HG02678 (cell line): ENCODE data around the gene RAI14.
"Not testable (repeated sequence)": the region's sequence is repeated elsewhere in the genome, so short reads cannot be mapped to it uniquely, and the experiment has no call there.

ENCODE experiments used
- ATAC-seq: cut with Tn5 transposase; IDR thresholded peaks from one replicate; pipeline ENCODE4 v1.9.1; 2021; ENCODE audit warnings: mild to moderate bottlenecking, moderate library complexity; ENCODE audit not compliant: unreplicated experiment

Gene RAI14

GRCh38 chr5:34724741-34725140 is 68.6 kb downstream of the RAI14 start:
- ATAC-seq: no peak

GRCh38 chr5:34727166-34727749 is 71.1 kb downstream of the RAI14 start:
- ATAC-seq: not testable (repeated sequence)

- no peak for ATAC-seq
Observed at GRCh38 chr5:34728236-34728635, 72.1 kb downstream of the RAI14 start.

GRCh38 chr5:34731435-34732232 is 75.5 kb downstream of the RAI14 start:
- ATAC-seq: no peak

GRCh38 chr5:34734326-34734725 is 78.2 kb downstream of the RAI14 start:
- ATAC-seq: no peak

GRCh38 chr5:34735491-34736426 is 79.6 kb downstream of the RAI14 start:
- no peak for ATAC-seq

GRCh38 chr5:34736445-34737115 is 80.5 kb downstream of the RAI14 start:
- ATAC-seq: no peak

- ATAC-seq: no peak
Observed at GRCh38 chr5:34737731-34738130, 81.6 kb downstream of the RAI14 start.

- ATAC-seq: no peak
Observed at GRCh38 chr5:34738381-34738780, 82.3 kb downstream of the RAI14 start.

GRCh38 chr5:34740389-34740806 is 84.3 kb downstream of the RAI14 start:
- no peak for ATAC-seq

- no peak for ATAC-seq
Observed at GRCh38 chr5:34742061-34742460, 85.9 kb downstream of the RAI14 start.

GRCh38 chr5:34743878-34744277 is 87.8 kb downstream of the RAI14 start:
- no peak for ATAC-seq

- ATAC-seq: no peak
Observed at GRCh38 chr5:34748431-34748830, 92.3 kb downstream of the RAI14 start.

GRCh38 chr5:34749431-34749873 is 93.3 kb downstream of the RAI14 start:
- no peak for ATAC-seq

- no peak for ATAC-seq
Observed at GRCh38 chr5:34750206-34750605, 94.1 kb downstream of the RAI14 start.

GRCh38 chr5:34751807-34752736 is 95.9 kb downstream of the RAI14 start:
- no peak for ATAC-seq

- not testable (repeated sequence) for ATAC-seq
Observed at GRCh38 chr5:34753236-34753635, 97.1 kb downstream of the RAI14 start.

- no peak for ATAC-seq
Observed at GRCh38 chr5:34755926-34756325, 99.8 kb downstream of the RAI14 start.

- ATAC-seq: no peak
Observed at GRCh38 chr5:34756781-34757624, 100.9 kb downstream of the RAI14 start.
